ENCODE results near the gene SLC17A9. TPM values are rescaled to one million over a fixed set of nuclear protein-coding genes. Genes with fewer than 3 reads are reported as not detected.

The SLC17A9 gene
- total and polyA plus RNA-seq, 4 donors = 2.4 to 17.3 (median 9.6) TPM

- no peak overlapping the region for H3K9ac ChIP-seq (ENCODE audit: insufficient read depth in 1 of 2, low read length in 2 of 2)
- peak; percentile 70 to 77 (median 70) for DNase-seq
- peaks cover 44 to 74% (median 69%) of the 10 kb centered on the region in 3 donors for H3K27me3 ChIP-seq (ENCODE audit: control insufficient read depth in 3 of 3, insufficient read depth in 3 of 3, low read length in 2 of 3)
- H3K27ac ChIP-seq (ENCODE audit: low read depth in 1 of 2, low read length in 1 of 2) = no peak overlapping the region
- no peak overlapping the region for H3K4me3 ChIP-seq
- H3K36me3 ChIP-seq (ENCODE audit: control insufficient read depth in 4 of 4, insufficient read depth in 4 of 4, low read length in 4 of 4) = no peaks in the 10 kb centered on the region
- ATAC-seq (ENCODE audit: insufficient read depth, low FRiP score) = no peak
- peaks cover 0 to 11% (median 0%) of the 10 kb centered on the region in 5 donors for H3K4me1 ChIP-seq (ENCODE audit: control insufficient read depth in 5 of 5, insufficient read depth in 5 of 5, low read length in 5 of 5)
- peak; percentile 89 for TF ChIP-seq CTCF (IDR thresholded peaks at IDR 0.05; ENCODE audit: control extremely low read depth, extremely low read depth)
- peaks cover 0 to 15% (median 5%) of the 10 kb centered on the region in 4 donors for H3K9me3 ChIP-seq (ENCODE audit: control insufficient read depth in 4 of 4, insufficient read depth in 3 of 4, low read length in 3 of 4)
- 6% methylated on average over 51 to 54 of the region's 54 CpGs for whole genome bisulfite sequencing, 2 donors
Measured at GRCh38 chr20:63009045-63009961, 56.8 kb downstream of the SLC17A9 start.

- Histone ChIP-seq H3K9me3 (ENCODE audit: control insufficient read depth in 4 of 4, insufficient read depth in 3 of 4, low read length in 3 of 4) (peaks cover 0 to 18% (median 5%) of the 10 kb centered on the region in 4 donors), H3K4me3 (no peak overlapping the region), H3K36me3 (ENCODE audit: control insufficient read depth in 4 of 4, insufficient read depth in 4 of 4, low read length in 4 of 4) (no peaks in the 10 kb centered on the region), H3K9ac (ENCODE audit: insufficient read depth in 1 of 2, low read length in 2 of 2) (no peak overlapping the region), H3K27me3 (ENCODE audit: control insufficient read depth in 3 of 3, insufficient read depth in 3 of 3, low read length in 2 of 3) (peaks cover 40 to 75% (median 70%) of the 10 kb centered on the region in 3 donors), H3K27ac (ENCODE audit: low read depth in 1 of 2, low read length in 1 of 2) (no peak overlapping the region), H3K4me1 (ENCODE audit: control insufficient read depth in 5 of 5, insufficient read depth in 5 of 5, low read length in 5 of 5) (peaks cover 0 to 11% (median 0%) of the 10 kb centered on the region in 5 donors)
- DNase-seq = no peak
- ATAC-seq (ENCODE audit: insufficient read depth, low FRiP score) = no peak
- TF ChIP-seq CTCF (IDR thresholded peaks at IDR 0.05; ENCODE audit: control extremely low read depth, extremely low read depth) = no peak
- WGBS, 2 donors = 7 to 9% methylated on average over 30 of the region's 30 CpGs
Measured at GRCh38 chr20:63009988-63010769, 57.7 kb downstream of the SLC17A9 start.

- ATAC-seq (ENCODE audit: insufficient read depth, low FRiP score) (no peak), DNase-seq (no peak)
- Histone ChIP-seq H3K9me3 (ENCODE audit: control insufficient read depth in 4 of 4, insufficient read depth in 3 of 4, low read length in 3 of 4) (peaks cover 0 to 17% (median 5%) of the 10 kb centered on the region in 4 donors), H3K9ac (ENCODE audit: insufficient read depth in 1 of 2, low read length in 2 of 2) (no peak overlapping the region), H3K4me1 (ENCODE audit: control insufficient read depth in 5 of 5, insufficient read depth in 5 of 5, low read length in 5 of 5) (peaks cover 0 to 11% (median 0%) of the 10 kb centered on the region in 5 donors), H3K27me3 (ENCODE audit: control insufficient read depth in 3 of 3, insufficient read depth in 3 of 3, low read length in 2 of 3) (peaks cover 34 to 81% (median 70%) of the 10 kb centered on the region in 3 donors), H3K4me3 (no peak overlapping the region), H3K27ac (ENCODE audit: low read depth in 1 of 2, low read length in 1 of 2) (no peak overlapping the region), H3K36me3 (ENCODE audit: control insufficient read depth in 4 of 4, insufficient read depth in 4 of 4, low read length in 4 of 4) (no peaks in the 10 kb centered on the region)
- no peak for TF ChIP-seq CTCF (IDR thresholded peaks at IDR 0.05; ENCODE audit: control extremely low read depth, extremely low read depth)
- 40 to 62% methylated on average over 3 of the region's 3 CpGs for WGBS, 2 donors
Measured at GRCh38 chr20:63011798-63012197, 59.3 kb downstream of the SLC17A9 start.
